SK-N-SH (cell line): ENCODE results near the gene ME3. TPM values are rescaled to one million over a fixed set of nuclear protein-coding genes. Genes with fewer than 3 reads are reported as not detected.

ENCODE experiments used
- CTCF ChIA-PET: fragments of 300-600, 350-600 bp; formaldehyde crosslinking; extraction: SDS; loops from one replicate; lab custom pipeline; 2021; lab: Yijun Ruan, JAX
- POLR2A ChIA-PET: fragments of 350-600 bp; sonication (Branson Sonifier 250); formaldehyde crosslinking; extraction: SDS; loops from one replicate; lab custom pipeline; 2020; ENCODE audit warnings: antibody characterized with exemption, inconsistent platforms; lab: Yijun Ruan, JAX
- DNase-seq: peaks from one replicate; pipeline ENCODE4 v3.0.0; 2012
- H2AFZ ChIP-seq: fragments of 200-600 bp; sonication (generic); 2 replicates; pipeline ENCODE4 v1.8.1; 2016; ENCODE audit warnings: antibody characterized with exemption, mild to moderate bottlenecking, low read depth
- H3F3A ChIP-seq: fragments of 200-600 bp; sonication (generic); replicated peaks from 2 replicates; pipeline ENCODE3; 2016; ENCODE audit warnings: antibody characterized with exemption, mild to moderate bottlenecking; ENCODE audit not compliant: insufficient read depth
- H3K27ac ChIP-seq, 2 experiments: fragments of 200-500 bp in 1 of 2; fragments of 200-600 bp in 1 of 2; sonication (Bioruptor generic) in 1 of 2; sonication (generic), shearing (Covaris generic) in 1 of 2; 2 replicates each; pipeline versions ENCODE4 v1.5.1 to v1.6.1; 2014 to 2016; ENCODE audit warnings: low read depth in 2 of 2, inconsistent platforms in 1 of 2, low read length in 1 of 2, mild to moderate bottlenecking in 1 of 2, mixed read lengths in 1 of 2
- H3K27me3 ChIP-seq: fragments of 200-600 bp; sonication (generic), shearing (Covaris generic); 2 replicates; pipeline ENCODE4 v1.6.1; 2016; ENCODE audit warnings: mixed run types; ENCODE audit not compliant: insufficient read depth
- H3K36me3 ChIP-seq, 2 experiments: fragments of 200-500 bp in 1 of 2; fragments of 200-600 bp in 1 of 2; sonication (Bioruptor generic) in 1 of 2; sonication (generic) in 1 of 2; replicated peaks in 1 of 2; 2 replicates each; pipeline versions ENCODE3 to v1.5.1; 2014 to 2016; ENCODE audit warnings: low read length in 1 of 2, mild to moderate bottlenecking in 1 of 2; ENCODE audit not compliant: insufficient read depth in 2 of 2, control insufficient read depth in 1 of 2
- H3K4me1 ChIP-seq, 2 experiments: fragments of 200-500 bp in 1 of 2; fragments of 200-600 bp in 1 of 2; sonication (Bioruptor generic) in 1 of 2; sonication (generic), shearing (Covaris generic) in 1 of 2; 2 replicates each; pipeline versions ENCODE4 v1.5.1 to v1.6.1; 2014 to 2016; ENCODE audit warnings: low read depth in 1 of 2, low read length in 1 of 2, mixed run types in 1 of 2; ENCODE audit not compliant: insufficient read depth in 2 of 2, control insufficient read depth in 1 of 2
- H3K4me2 ChIP-seq: fragments of 200-600 bp; sonication (generic), shearing (Covaris generic); 2 replicates; pipeline ENCODE4 v1.6.1; 2017; ENCODE audit warnings: mixed run types
- H3K4me3 ChIP-seq, 2 experiments: fragments of 200-500 bp in 1 of 2; fragments of 200-600 bp in 1 of 2; sonication (Bioruptor generic) in 1 of 2; sonication (generic), shearing (Covaris generic) in 1 of 2; 2 replicates each; pipeline versions ENCODE4 v1.5.1 to v1.8.1; 2014 to 2016; ENCODE audit warnings: low read depth in 2 of 2, inconsistent platforms in 1 of 2, low read length in 1 of 2, mild to moderate bottlenecking in 1 of 2, mixed read lengths in 1 of 2, moderate library complexity in 1 of 2
- H3K79me2 ChIP-seq: fragments of 200-600 bp; sonication (generic); 2 replicates; pipeline ENCODE4 v1.8.1; 2017; ENCODE audit warnings: mild to moderate bottlenecking; ENCODE audit not compliant: insufficient read depth
- H3K9ac ChIP-seq: fragments of 200-600 bp; sonication (generic); 2 replicates; pipeline ENCODE4 v1.6.1; 2017; ENCODE audit warnings: mixed run types
- H3K9me2 ChIP-seq: fragments of 200-600 bp; sonication (generic); 2 replicates; pipeline ENCODE4 v1.6.1; 2017; ENCODE audit warnings: mixed run types
- H3K9me3 ChIP-seq: fragments of 200-600 bp; sonication (generic); 2 replicates; pipeline ENCODE4 v1.6.1; 2017; ENCODE audit warnings: mixed run types, mild to moderate bottlenecking, moderate library complexity
- H4K20me1 ChIP-seq: fragments of 200-600 bp; sonication (generic); 2 replicates; pipeline ENCODE4 v1.6.1; 2017; ENCODE audit warnings: mild to moderate bottlenecking, mixed run types; ENCODE audit not compliant: insufficient read depth
- FOSL2 ChIP-seq: IDR thresholded peaks from 2 replicates; pipeline ENCODE4 v1.4.0; 2012; ENCODE audit warnings: low read depth, mild to moderate bottlenecking, moderate library complexity, borderline replicate concordance
- GABPA ChIP-seq: IDR thresholded peaks from 2 replicates; pipeline ENCODE4 v1.4.0; 2012; ENCODE audit warnings: low read depth, mild to moderate bottlenecking
- GATA2 ChIP-seq: sonication (generic); formaldehyde crosslinking; IDR thresholded peaks from 2 replicates; pipeline ENCODE4 v1.5.0; 2020; ENCODE audit warnings: mild to moderate bottlenecking, missing genetic modification reagents
- JUND ChIP-seq: IDR thresholded peaks from 2 replicates; pipeline ENCODE4 v1.4.0; 2012
- MXI1 ChIP-seq: IDR thresholded peaks from 2 replicates; pipeline ENCODE4 v1.6.1; 2012; ENCODE audit warnings: mild to moderate bottlenecking, low read depth, low read length, improper control_type of control experiment
- NFIC ChIP-seq: IDR thresholded peaks from 2 replicates; pipeline ENCODE4 v1.4.0; 2012; ENCODE audit warnings: borderline replicate concordance
- NRF1 ChIP-seq: IDR thresholded peaks from 2 replicates; pipeline ENCODE4 v1.6.1; 2012; ENCODE audit warnings: low read depth, mild to moderate bottlenecking, low read length
- PBX3 ChIP-seq: IDR thresholded peaks from 2 replicates; pipeline ENCODE4; 2012
- POLR2AphosphoS5 ChIP-seq: IDR thresholded peaks from 2 replicates; pipeline ENCODE4 v1.6.1; 2012; ENCODE audit warnings: low read depth, low read length
- RCOR1 ChIP-seq: fragments of 150-350 bp; IDR thresholded peaks from 2 replicates; pipeline ENCODE4 v1.6.1; 2017; ENCODE audit warnings: antibody characterized with exemption, low read length
- REST ChIP-seq: IDR thresholded peaks from 2 replicates; pipeline ENCODE4 v1.6.1; 2012; ENCODE audit warnings: mild to moderate bottlenecking, low read depth, low read length, moderate library complexity
- SMC3 ChIP-seq: IDR thresholded peaks from 2 replicates; pipeline ENCODE4 v1.6.1; 2012; ENCODE audit warnings: low read depth, low read length, improper control_type of control experiment
- WGBS: methylation state at CpG from one replicate; pipeline ENCODE4 v1.1.6; 2017; ENCODE audit warnings: low lambda C conversion rate; 5-methylcytosine and 5-hydroxymethylcytosine counted together
- polyA plus RNA-seq, 3 experiments: library from polyadenylated mRNA; depleted of rRNA; stranded (reverse); fragments of >200 nt; gene quantifications; 2 replicates each; pipeline ENCODE4 v1.2.3, GENCODE V29; 2012
- TF ChIP-seq, protein P1 (sequence below): fragments of 200-600 bp; sonication (generic); IDR thresholded peaks from 2 replicates; pipeline ENCODE4 v1.6.1; 2017; ENCODE audit warnings: antibody characterized with exemption, mild to moderate bottlenecking, moderate library complexity
- TF ChIP-seq, protein P2 (sequence below): fragments of 150-350 bp; IDR thresholded peaks from 2 replicates; pipeline ENCODE4 v1.6.1; 2017; ENCODE audit warnings: antibody characterized with exemption, low read length, low read depth, borderline replicate concordance

Gene ME3
- polyA plus RNA-seq, 1 of the 3 experiments (the other 2 are of a cell fraction): 22.0 TPM

DNA sequence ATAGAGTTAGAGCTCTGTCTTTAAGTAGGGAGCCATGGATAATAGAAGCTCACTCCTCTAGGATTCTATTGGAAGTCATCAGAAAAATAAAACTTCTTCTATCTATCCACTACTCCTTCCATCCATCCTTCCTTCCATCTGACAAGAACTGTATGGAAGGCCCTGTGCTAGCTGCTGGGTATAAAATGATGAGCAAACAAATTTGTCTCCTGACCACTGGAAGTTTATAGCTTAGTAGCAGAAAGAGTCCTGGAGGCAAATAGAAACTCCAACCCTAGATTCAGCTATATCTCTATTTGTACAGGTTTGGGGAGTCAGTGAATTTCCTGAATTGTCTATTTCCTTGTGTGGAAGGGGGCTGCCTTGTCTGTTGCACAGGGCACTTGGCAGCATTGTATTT is 136.6 kb downstream of the ME3 start:
- H3K79me2 ChIP-seq: no peaks in the 10 kb centered on the region
- POLR2A ChIA-PET: no interaction called here
- no peaks in the 10 kb centered on the region for H3K4me1 ChIP-seq
- no peak for DNase-seq
- CTCF ChIA-PET: interaction anchor here (1.7 kb wide), 1 partner anchor 73 kb away, joined by 4 read pairs; no protein-coding TSS in a partner anchor
- no peak overlapping the region for H2AFZ ChIP-seq
- no peaks in the 10 kb centered on the region for H3K36me3 ChIP-seq
- no peaks in the 10 kb centered on the region for H4K20me1 ChIP-seq
- peaks cover 6% of the 10 kb centered on the region for H3F3A ChIP-seq
- peaks cover 6% of the 10 kb centered on the region; the same call in 1 of the 2 replicates for H3K9me3 ChIP-seq
- no peak overlapping the region for H3K4me2 ChIP-seq
- H3K27me3 ChIP-seq: no peaks in the 10 kb centered on the region
- no peak overlapping the region for H3K4me3 ChIP-seq
- no peaks in the 10 kb centered on the region for H3K9me2 ChIP-seq
- TF ChIP-seq GATA2 (CRISPR knock-in tag): no peak
- no peak for TF ChIP-seq PBX3
- no peak for TF ChIP-seq NFIC
- no peak for TF ChIP-seq GABPA
- no peak for TF ChIP-seq MXI1
- TF ChIP-seq, protein P1, sequence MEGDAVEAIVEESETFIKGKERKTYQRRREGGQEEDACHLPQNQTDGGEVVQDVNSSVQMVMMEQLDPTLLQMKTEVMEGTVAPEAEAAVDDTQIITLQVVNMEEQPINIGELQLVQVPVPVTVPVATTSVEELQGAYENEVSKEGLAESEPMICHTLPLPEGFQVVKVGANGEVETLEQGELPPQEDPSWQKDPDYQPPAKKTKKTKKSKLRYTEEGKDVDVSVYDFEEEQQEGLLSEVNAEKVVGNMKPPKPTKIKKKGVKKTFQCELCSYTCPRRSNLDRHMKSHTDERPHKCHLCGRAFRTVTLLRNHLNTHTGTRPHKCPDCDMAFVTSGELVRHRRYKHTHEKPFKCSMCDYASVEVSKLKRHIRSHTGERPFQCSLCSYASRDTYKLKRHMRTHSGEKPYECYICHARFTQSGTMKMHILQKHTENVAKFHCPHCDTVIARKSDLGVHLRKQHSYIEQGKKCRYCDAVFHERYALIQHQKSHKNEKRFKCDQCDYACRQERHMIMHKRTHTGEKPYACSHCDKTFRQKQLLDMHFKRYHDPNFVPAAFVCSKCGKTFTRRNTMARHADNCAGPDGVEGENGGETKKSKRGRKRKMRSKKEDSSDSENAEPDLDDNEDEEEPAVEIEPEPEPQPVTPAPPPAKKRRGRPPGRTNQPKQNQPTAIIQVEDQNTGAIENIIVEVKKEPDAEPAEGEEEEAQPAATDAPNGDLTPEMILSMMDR: no peak
- TF ChIP-seq REST: no peak
- no peak for TF ChIP-seq NRF1
- no peak for TF ChIP-seq POLR2AphosphoS5
- H3K9ac ChIP-seq: no peak overlapping the region
- H3K27ac ChIP-seq: no peak overlapping the region

- H4K20me1 ChIP-seq: no peaks in the 10 kb centered on the region
- peaks cover 0 to 15% of the 10 kb centered on the region in 2 experiments; a peak in 3 of 4 replicates for H3K4me1 ChIP-seq
- no peaks in the 10 kb centered on the region for H3K36me3 ChIP-seq
- H3K9me2 ChIP-seq: no peaks in the 10 kb centered on the region
- H3K27ac ChIP-seq: peak overlapping the region; percentile 85 to 96
- H3K27me3 ChIP-seq: no peaks in the 10 kb centered on the region
- H2AFZ ChIP-seq: no peak overlapping the region
- no peak overlapping the region; a peak in 1 of 4 replicates for H3K4me3 ChIP-seq
- H3K79me2 ChIP-seq: no peaks in the 10 kb centered on the region
- TF ChIP-seq MXI1 (no peak), JUND (peak; percentile 32; the same call in 1 of the 2 replicates), RCOR1 (no peak), FOSL2 (peak; percentile 51; the same call in 1 of the 2 replicates), PBX3 (peak; percentile 39; the same call in 1 of the 2 replicates), NRF1 (no peak), SMC3 (no peak)
- TF ChIP-seq, protein P2, sequence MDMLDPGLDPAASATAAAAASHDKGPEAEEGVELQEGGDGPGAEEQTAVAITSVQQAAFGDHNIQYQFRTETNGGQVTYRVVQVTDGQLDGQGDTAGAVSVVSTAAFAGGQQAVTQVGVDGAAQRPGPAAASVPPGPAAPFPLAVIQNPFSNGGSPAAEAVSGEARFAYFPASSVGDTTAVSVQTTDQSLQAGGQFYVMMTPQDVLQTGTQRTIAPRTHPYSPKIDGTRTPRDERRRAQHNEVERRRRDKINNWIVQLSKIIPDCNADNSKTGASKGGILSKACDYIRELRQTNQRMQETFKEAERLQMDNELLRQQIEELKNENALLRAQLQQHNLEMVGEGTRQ: no peak
- H3F3A ChIP-seq: peaks cover 28% of the 10 kb centered on the region
- 8% methylated on average over 2 of the region's 2 CpGs for WGBS
- CTCF ChIA-PET: no interaction called here
- DNase-seq: peak; percentile 16
- H3K9ac ChIP-seq: peak overlapping the region; percentile 58; the same call in 1 of the 2 replicates
- POLR2A ChIA-PET: no interaction called here
- H3K9me3 ChIP-seq: peaks cover 6% of the 10 kb centered on the region; the same call in 1 of the 2 replicates
- H3K4me2 ChIP-seq: peak overlapping the region; percentile 32
Measured at GRCh38 chr11:86524620-86525352, 147.6 kb downstream of the ME3 start.
